ENCODE data around the gene VGLL3. TPM values are rescaled to one million over a fixed set of nuclear protein-coding genes. Genes with fewer than 3 reads are reported as not detected.

VGLL3 gene
- total RNA-seq, 1 donor from 2014 or later = 0.36 TPM

GRCh38 chr3:86963611-86964010 is 27.3 kb downstream of the VGLL3 start:
- no peak for TF ChIP-seq CTCF (IDR thresholded peaks at IDR 0.05; ENCODE audit: unreplicated experiment)
- no peaks in the 10 kb centered on the region for H3K36me3 Mint-ChIP-seq (ENCODE audit: low read depth, unreplicated experiment)
- H3K27ac Mint-ChIP-seq (ENCODE audit: unreplicated experiment) = no peak overlapping the region
- H3K4me3 Mint-ChIP-seq (ENCODE audit: unreplicated experiment) = no peak overlapping the region
- no peaks in the 10 kb centered on the region for H3K27me3 Mint-ChIP-seq (ENCODE audit: unreplicated experiment)
- DNase-seq (ENCODE audit: low spot score) = no peak
- H3K4me1 Mint-ChIP-seq (ENCODE audit: unreplicated experiment) = no peaks in the 10 kb centered on the region
- no peaks in the 10 kb centered on the region for H3K9me3 Mint-ChIP-seq (ENCODE audit: unreplicated experiment)

DNA sequence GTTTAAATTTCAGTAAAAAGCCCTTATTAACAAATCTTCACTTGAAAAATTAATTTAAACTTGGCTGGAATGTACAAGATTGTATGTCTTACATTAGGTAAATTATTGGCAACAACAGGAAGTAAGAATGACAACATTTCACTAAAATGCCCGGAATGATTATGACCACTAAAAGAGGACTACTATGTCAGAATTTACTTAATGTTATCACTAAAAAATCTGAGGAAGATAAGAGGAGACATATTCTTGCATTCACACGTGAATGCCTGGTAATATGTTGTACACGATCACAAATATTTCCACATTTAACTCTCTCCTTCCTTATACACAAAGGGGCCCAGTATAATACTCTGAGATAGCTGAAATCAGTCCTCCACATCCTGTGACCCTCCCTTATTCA is 29.7 kb downstream of the VGLL3 start:
- H3K27ac Mint-ChIP-seq (ENCODE audit: unreplicated experiment) = no peak overlapping the region
- H3K27me3 Mint-ChIP-seq (ENCODE audit: unreplicated experiment) = no peaks in the 10 kb centered on the region
- H3K4me3 Mint-ChIP-seq (ENCODE audit: unreplicated experiment) = no peak overlapping the region
- TF ChIP-seq CTCF (IDR thresholded peaks at IDR 0.05; ENCODE audit: unreplicated experiment) = no peak
- H3K9me3 Mint-ChIP-seq (ENCODE audit: unreplicated experiment) = no peaks in the 10 kb centered on the region
- no peaks in the 10 kb centered on the region for H3K4me1 Mint-ChIP-seq (ENCODE audit: unreplicated experiment)
- no peaks in the 10 kb centered on the region for H3K36me3 Mint-ChIP-seq (ENCODE audit: low read depth, unreplicated experiment)
- DNase-seq (ENCODE audit: low spot score) = no peak

DNA sequence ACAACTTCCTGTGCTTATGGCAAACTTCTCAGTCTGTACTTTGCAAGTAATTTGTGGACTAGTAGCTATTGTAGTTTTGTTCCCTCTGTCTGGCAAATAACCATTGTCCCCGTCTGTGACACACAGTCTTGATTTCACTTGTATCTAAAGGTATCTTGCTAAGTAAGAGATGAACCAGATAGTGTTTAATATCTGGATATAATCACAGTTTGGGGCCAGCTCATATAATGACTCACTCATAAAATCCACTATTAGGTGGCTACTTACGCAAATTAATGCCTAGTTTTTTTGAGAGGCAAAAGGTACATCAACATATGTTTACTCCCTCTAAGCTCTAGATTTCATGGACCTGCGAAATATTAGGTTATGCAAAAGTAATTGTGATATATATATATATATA is 30.4 kb downstream of the VGLL3 start:
- no peak for DNase-seq (ENCODE audit: low spot score)
- H3K4me3 Mint-ChIP-seq (ENCODE audit: unreplicated experiment) = no peak overlapping the region
- TF ChIP-seq CTCF (IDR thresholded peaks at IDR 0.05; ENCODE audit: unreplicated experiment) = no peak
- no peaks in the 10 kb centered on the region for H3K36me3 Mint-ChIP-seq (ENCODE audit: low read depth, unreplicated experiment)
- H3K4me1 Mint-ChIP-seq (ENCODE audit: unreplicated experiment) = no peaks in the 10 kb centered on the region
- H3K27ac Mint-ChIP-seq (ENCODE audit: unreplicated experiment) = no peak overlapping the region
- H3K27me3 Mint-ChIP-seq (ENCODE audit: unreplicated experiment) = no peaks in the 10 kb centered on the region
- H3K9me3 Mint-ChIP-seq (ENCODE audit: unreplicated experiment) = no peaks in the 10 kb centered on the region

DNA sequence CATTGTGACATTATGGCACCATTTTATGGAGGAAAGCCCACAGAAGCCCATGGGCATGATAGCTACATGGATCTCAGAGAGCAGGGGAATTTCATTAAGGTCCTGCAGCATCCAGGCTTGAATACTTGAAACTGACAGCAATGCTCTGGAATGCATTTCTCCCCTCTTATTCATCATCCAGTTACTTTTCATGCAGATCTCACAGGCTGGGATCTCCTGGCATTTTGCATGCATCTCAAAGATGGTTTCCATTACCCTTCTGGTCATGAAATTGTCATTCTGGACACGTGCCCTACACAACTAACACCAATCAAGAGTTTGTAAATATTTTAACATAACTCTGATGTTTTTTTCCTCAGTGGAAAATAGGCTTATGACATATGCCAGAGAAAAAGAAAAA is 32.4 kb downstream of the VGLL3 start:
- no peaks in the 10 kb centered on the region for H3K4me1 Mint-ChIP-seq (ENCODE audit: unreplicated experiment)
- H3K4me3 Mint-ChIP-seq (ENCODE audit: unreplicated experiment) = no peak overlapping the region
- H3K27ac Mint-ChIP-seq (ENCODE audit: unreplicated experiment) = no peak overlapping the region

GRCh38 chr3:86954747-86955146 is 36.2 kb downstream of the VGLL3 start:
- Mint-ChIP-seq H3K4me3 (ENCODE audit: unreplicated experiment) (no peak overlapping the region), H3K27ac (ENCODE audit: unreplicated experiment) (no peak overlapping the region), H3K9me3 (ENCODE audit: unreplicated experiment) (no peaks in the 10 kb centered on the region), H3K4me1 (ENCODE audit: unreplicated experiment) (peaks cover 7% of the 10 kb centered on the region), H3K27me3 (ENCODE audit: unreplicated experiment) (peaks cover 2% of the 10 kb centered on the region), H3K36me3 (ENCODE audit: low read depth, unreplicated experiment) (no peaks in the 10 kb centered on the region)
- DNase-seq (ENCODE audit: low spot score) = no peak
- TF ChIP-seq CTCF (IDR thresholded peaks at IDR 0.05; ENCODE audit: unreplicated experiment) = no peak

More for the DNA sequence above, 32.4 kb downstream of the VGLL3 start:
- Mint-ChIP-seq H3K9me3 (ENCODE audit: unreplicated experiment) (no peaks in the 10 kb centered on the region), H3K27me3 (ENCODE audit: unreplicated experiment) (no peaks in the 10 kb centered on the region), H3K36me3 (ENCODE audit: low read depth, unreplicated experiment) (no peaks in the 10 kb centered on the region)
- no peak for DNase-seq (ENCODE audit: low spot score)
- no peak for TF ChIP-seq CTCF (IDR thresholded peaks at IDR 0.05; ENCODE audit: unreplicated experiment)

All from endothelial cell (in vitro differentiated cells).